GM06990 (cell line): Measurements from ENCODE around the gene HAS3.

ENCODE experiments used
- DNase-seq: peaks from one replicate; pipeline ENCODE4 v3.0.0-alpha.2; 2011; ENCODE audit not compliant: insufficient read length; ENCODE audit errors: extremely low read depth
- H3K27me3 ChIP-seq: replicated peaks from 2 replicates; pipeline ENCODE4 v1.6.0; 2011; ENCODE audit warnings: low read length; ENCODE audit not compliant: control insufficient read depth, insufficient read depth
- H3K36me3 ChIP-seq: 2 replicates; pipeline ENCODE4 v1.5.1; 2011; ENCODE audit warnings: low read length; ENCODE audit not compliant: control insufficient read depth, insufficient read depth
- H3K4me3 ChIP-seq: replicated peaks from 2 replicates; pipeline ENCODE4 v1.5.1; 2011; ENCODE audit warnings: low read depth, mild to moderate bottlenecking, control low read depth, low read length
- CTCF ChIP-seq: IDR thresholded peaks from 2 replicates; pipeline ENCODE4 v1.5.1; 2011; ENCODE audit warnings: low read length, control low read depth, mild to moderate bottlenecking, inconsistent platforms; ENCODE audit not compliant: insufficient read depth, poor library complexity, severe bottlenecking

HAS3 gene

GRCh38 chr16:69111876-69112230 is 6.4 kb downstream of the HAS3 start:
- H3K4me3 ChIP-seq, result no peak overlapping the region
- DNase-seq, result no peak
- TF ChIP-seq CTCF, result no peak
- H3K36me3 ChIP-seq, result peaks cover 6% of the 10 kb centered on the region
- no peaks in the 10 kb centered on the region for H3K27me3 ChIP-seq

- TF ChIP-seq CTCF, result peak; percentile 95
- Histone ChIP-seq H3K4me3 (no peak overlapping the region), H3K36me3 (peaks cover 6% of the 10 kb centered on the region), H3K27me3 (no peaks in the 10 kb centered on the region)
- no peak for DNase-seq
These were observed 7.1 kb downstream of the HAS3 start for GRCh38 chr16:69112285-69113129.

- Histone ChIP-seq H3K36me3 (peaks cover 11% of the 10 kb centered on the region), H3K27me3 (no peaks in the 10 kb centered on the region)
- TF ChIP-seq CTCF, result no peak
These were observed 7.8 kb downstream of the HAS3 start for GRCh38 chr16:69113216-69113615.

GRCh38 chr16:69114346-69114975 is 9.0 kb downstream of the HAS3 start:
- no peak for DNase-seq
- Histone ChIP-seq H3K4me3 (no peak overlapping the region), H3K36me3 (peaks cover 20% of the 10 kb centered on the region), H3K27me3 (no peaks in the 10 kb centered on the region)
- no peak for TF ChIP-seq CTCF

More at GRCh38 chr16:69113216-69113615, 7.8 kb downstream of the HAS3 start:
- no peak overlapping the region for H3K4me3 ChIP-seq
- no peak for DNase-seq

- Histone ChIP-seq H3K4me3 (no peak overlapping the region), H3K36me3 (peaks cover 22% of the 10 kb centered on the region), H3K27me3 (no peaks in the 10 kb centered on the region)
- no peak for DNase-seq
- TF ChIP-seq CTCF, result no peak
These were observed 9.5 kb downstream of the HAS3 start for GRCh38 chr16:69114976-69115355.
